Activated CD8-positive, alpha-beta memory T cell treated with anti-CD3 and anti-CD28 coated beads for 4 hours (primary cell): ENCODE measurements around the gene PKIB.
A peak's percentile ranks its signal among the peaks of the same experiment; 100 is the strongest.
"Not testable (repeated sequence)": the region's sequence is repeated elsewhere in the genome, so short reads cannot be mapped to it uniquely, and the experiment has no call there.

ENCODE experiments used
- DNase-seq, 2 donors: peaks; one replicate each; pipeline ENCODE4 v3.0.0-alpha.2; 2020; ENCODE audit warnings: low read depth in 2 of 2

Gene PKIB, protein sequence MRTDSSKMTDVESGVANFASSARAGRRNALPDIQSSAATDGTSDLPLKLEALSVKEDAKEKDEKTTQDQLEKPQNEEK

GRCh38 chr6:122609881-122610689, at the start of gene PKIB:
Gene PKIB, plus strand, starts transcription at chr6:122610405. Its CDS starts 107,390 bp downstream, at chr6:122717795.
- peak in 1 of 2 donors; percentile 4 for DNase-seq

GRCh38 chr6:122563364-122564052, 46.7 kb upstream of the PKIB start:
- no peak for DNase-seq

DNA sequence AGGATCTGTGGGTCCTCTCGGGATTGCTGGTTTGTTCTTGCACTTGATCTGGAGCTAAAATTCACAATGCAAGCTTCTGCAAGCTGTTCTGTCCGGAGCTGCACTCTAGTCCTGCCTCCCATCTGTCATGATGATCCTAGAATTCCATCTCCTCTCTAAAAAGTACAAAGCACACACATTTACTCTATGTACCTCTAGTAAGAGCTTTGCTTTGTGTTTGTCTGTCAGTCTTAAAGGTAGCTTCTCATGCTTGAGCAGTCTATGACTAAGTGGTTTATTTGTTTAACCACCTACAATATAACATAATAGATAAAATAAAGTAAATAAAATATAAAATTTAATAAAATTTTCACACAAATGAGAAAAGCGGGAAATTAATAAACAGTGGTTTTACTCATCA, 46.0 kb upstream of the PKIB start:
- no peak for DNase-seq

DNA sequence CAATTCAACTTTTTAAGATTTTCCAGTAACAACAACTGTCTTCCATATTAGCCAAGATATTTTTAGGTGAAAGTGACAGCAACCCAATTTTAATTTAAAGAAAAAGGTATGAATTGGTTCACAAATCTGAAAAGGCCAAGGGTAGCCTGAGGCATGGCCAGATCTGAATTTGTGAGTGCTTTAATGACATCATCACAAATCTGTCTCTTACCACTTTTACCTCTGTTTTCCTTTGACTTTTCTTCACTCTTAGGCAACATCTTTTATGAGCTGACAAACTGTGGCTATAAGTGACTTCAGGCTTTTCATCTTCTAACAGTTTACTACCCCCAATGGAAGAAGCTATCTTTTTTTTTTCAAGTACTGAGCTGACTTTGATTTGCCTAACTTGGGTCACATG, 44.5 kb upstream of the PKIB start:
- no peak for DNase-seq

GRCh38 chr6:122567034-122567433, 43.2 kb upstream of the PKIB start:
- no peak for DNase-seq

GRCh38 chr6:122568350-122568749, 41.9 kb upstream of the PKIB start:
- no peak for DNase-seq

DNA sequence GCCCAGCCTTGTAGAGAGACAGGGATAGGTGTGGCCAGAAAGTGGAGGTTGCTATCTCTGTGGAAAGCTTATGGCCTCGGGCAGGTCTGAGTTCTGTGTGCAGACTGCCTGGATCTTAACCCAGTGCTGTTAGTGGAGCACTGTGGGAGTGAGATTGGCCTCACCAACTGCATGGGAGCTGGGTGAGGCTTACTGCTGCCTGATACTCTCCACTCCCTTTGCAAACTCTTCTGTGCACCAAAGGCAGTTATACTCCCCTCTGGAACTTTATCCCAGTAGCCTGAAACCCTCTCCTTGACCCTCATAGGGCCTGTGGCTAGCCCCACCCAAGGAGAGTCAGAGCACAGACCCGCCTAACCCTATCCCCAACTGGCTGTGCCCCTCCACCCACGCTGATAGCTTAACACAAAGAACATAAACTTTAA, 41.4 kb upstream of the PKIB start:
- no peak for DNase-seq

DNA sequence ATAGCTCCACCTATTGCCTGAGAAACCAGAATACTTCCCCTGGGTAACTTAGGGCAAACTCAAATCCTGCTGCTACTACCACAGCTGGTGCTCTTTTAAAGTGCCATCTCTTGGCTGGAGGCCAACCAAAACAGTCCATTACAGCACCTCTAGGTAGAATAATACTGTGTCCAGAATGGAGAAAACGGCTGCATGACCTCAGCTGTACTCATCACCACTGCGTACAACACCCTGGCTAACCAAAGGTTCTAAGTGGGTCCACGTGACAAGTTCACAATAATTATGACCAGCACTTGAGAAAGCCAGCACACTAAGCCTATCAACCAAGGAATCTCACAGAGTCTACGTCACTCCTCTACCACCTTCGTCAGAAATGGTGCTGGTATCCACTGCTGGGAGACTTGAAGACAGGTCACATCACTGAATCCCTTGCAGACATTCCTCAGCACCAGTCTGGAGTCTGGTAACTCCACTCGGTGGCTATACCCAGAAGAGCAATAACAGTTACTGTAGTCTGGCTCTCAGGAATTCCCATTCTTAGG, 40.9 kb upstream of the PKIB start:
- DNase-seq, result no peak

GRCh38 chr6:122571888-122572287, 38.3 kb upstream of the PKIB start:
- DNase-seq, result no peak

- no peak for DNase-seq
These were observed 33.3 kb upstream of the PKIB start for GRCh38 chr6:122576888-122577287.

DNA sequence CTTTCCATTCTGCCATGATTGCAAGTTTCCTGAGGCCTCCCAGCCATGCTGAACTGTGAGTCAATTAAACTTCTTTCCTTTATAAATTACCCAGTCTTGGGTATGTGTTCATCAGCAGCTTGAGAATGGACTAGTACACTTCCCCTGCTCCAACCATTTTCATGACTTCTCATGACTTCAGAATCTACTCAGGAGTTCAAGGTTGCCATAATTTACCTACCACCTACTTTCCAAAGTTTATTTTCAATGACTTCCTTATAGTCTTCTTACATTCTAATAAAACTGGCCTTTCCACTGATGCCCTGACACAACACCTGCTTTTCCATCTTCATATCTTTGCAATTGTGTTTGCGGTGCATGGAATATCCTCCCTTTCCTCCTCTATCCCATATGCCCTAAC, 31.2 kb upstream of the PKIB start:
- no peak for DNase-seq

- DNase-seq, result no peak
These were observed 29.5 kb upstream of the PKIB start for GRCh38 chr6:122580737-122581136.

- DNase-seq, result no peak
These were observed 21.1 kb upstream of the PKIB start for GRCh38 chr6:122589115-122589514.

GRCh38 chr6:122598295-122598694, 11.9 kb upstream of the PKIB start:
- DNase-seq, result not testable (repeated sequence)

GRCh38 chr6:122604676-122605075, 5.5 kb upstream of the PKIB start:
- no peak for DNase-seq

GRCh38 chr6:122610690-122611455, 668 bp downstream of the PKIB start:
- DNase-seq, result no peak

- no peak for DNase-seq
These were observed 2.6 kb downstream of the PKIB start for GRCh38 chr6:122612838-122613237.

DNA sequence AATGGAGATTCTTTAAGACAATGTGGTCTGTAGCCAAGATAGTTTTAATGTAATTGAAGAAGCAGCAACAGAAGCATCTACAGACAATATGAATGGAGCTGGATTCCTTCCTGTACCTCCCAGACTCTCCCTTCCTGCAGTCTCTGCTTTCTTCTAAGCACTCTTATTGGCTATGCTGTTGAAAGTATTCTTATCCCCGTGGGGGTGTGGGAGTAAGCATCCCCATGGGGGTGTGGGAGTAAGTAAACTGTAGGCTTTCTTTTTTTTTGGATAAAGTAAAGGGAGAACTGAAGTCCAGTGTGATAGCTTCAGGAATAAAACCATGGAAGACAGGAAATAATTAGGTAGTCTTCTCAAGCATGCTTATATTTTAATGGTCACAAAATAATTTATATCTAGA, 4.1 kb downstream of the PKIB start:
- no peak for DNase-seq

DNA sequence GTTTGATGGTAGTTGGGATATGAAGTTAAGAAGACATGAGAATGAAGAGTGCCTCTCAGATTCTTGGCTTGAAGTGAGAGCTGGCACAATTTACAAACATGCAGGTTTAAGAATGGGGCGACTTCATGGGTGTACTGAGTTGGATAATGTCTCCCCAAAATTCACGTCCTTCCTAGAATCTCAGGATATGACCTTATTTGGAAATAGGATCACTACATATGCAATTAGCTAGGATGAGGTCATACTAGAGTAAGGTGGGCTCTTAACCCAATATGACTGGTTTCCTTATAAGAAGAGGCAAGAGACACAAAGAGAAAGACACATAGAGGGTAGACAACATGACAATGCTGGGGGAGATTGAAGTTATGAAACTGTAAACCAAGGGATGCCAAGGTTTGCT, 5.2 kb downstream of the PKIB start:
- DNase-seq, result no peak

- no peak for DNase-seq
These were observed 6.7 kb downstream of the PKIB start for GRCh38 chr6:122616877-122617276.

DNA sequence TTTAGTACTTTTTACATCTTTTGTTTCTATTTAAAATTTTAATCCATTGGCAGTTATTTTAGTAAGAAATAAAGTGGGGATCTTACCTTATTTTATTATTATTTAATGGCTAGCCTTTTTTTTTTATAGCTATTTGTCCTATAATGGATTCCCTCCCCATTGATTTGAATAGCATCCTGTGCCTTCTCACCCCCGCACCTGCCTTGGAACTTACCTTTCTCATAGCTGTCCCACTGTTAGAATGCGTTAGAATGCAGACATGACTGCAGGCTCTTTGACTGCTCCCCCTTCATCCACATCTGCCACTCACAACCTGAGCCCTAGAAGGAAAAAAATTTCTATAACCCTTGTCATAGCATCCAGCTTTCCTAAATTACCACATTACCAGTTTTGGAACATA, 9.1 kb downstream of the PKIB start:
- DNase-seq, result no peak

DNA sequence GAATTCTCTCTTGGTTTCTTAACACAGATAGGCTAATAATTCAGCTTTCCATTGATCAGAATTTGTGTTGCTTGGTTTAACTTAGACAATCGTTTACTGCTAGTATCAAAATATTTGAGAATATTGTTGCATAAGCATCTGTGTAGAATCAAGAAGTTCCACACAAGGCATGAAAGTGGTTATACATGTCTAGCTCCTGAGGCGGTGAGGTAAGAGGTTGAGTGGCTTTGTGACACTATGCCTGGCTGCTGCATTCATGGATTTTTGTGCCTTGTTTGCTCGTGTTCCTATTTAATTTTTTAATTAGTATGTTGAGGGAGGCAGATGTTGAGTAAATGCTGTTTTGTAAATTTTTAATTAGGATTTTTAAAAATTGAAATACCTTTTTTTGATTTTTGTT, 10.2 kb downstream of the PKIB start:
- DNase-seq, result no peak
